Fibroblast of lung (primary cell): Measurements from ENCODE around the gene PPP1R3D.

ENCODE experiments used
- EZH2 ChIP-seq: IDR thresholded peaks from 2 replicates; pipeline ENCODE4 v1.5.1; 2012; ENCODE audit warnings: low read length, control low read depth, mild to moderate bottlenecking; ENCODE audit errors: missing control alignments
- TF ChIP-seq, protein P1 (sequence below), 2 donors: IDR thresholded peaks in 1 of 2; conservative IDR thresholded peaks in 1 of 2; 1 replicate in 1 of 2; 2 replicates in 1 of 2; pipeline ENCODE4 v1.5.1; 2011 to 2012; ENCODE audit warnings: low read length in 2 of 2, control low read depth in 1 of 2, inconsistent platforms in 1 of 2, low read depth in 1 of 2, mild to moderate bottlenecking in 1 of 2

DNA sequence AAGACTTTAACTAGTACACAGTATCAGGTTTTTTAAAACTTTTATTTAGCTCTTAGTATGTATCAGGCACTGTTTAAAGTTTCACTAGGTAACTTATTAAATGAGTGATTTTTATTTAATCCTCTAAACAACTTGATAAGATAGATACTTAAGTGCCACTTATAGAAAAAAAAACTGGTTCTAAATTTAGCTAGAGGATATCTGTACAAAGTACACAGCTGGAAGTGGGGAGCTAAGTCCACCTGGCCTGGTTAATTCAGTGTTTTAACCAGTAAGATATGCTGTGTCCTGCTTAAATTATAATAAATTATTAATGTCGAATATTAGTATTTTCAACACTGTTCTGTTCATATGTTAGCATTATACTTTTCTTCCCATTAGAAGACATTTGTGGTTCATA lies 44.2 kb downstream of the PPP1R3D start:
- TF ChIP-seq, protein P1, sequence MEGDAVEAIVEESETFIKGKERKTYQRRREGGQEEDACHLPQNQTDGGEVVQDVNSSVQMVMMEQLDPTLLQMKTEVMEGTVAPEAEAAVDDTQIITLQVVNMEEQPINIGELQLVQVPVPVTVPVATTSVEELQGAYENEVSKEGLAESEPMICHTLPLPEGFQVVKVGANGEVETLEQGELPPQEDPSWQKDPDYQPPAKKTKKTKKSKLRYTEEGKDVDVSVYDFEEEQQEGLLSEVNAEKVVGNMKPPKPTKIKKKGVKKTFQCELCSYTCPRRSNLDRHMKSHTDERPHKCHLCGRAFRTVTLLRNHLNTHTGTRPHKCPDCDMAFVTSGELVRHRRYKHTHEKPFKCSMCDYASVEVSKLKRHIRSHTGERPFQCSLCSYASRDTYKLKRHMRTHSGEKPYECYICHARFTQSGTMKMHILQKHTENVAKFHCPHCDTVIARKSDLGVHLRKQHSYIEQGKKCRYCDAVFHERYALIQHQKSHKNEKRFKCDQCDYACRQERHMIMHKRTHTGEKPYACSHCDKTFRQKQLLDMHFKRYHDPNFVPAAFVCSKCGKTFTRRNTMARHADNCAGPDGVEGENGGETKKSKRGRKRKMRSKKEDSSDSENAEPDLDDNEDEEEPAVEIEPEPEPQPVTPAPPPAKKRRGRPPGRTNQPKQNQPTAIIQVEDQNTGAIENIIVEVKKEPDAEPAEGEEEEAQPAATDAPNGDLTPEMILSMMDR (conservative IDR thresholded peaks at IDR 0.05 in 1 of 2, IDR thresholded peaks at IDR 0.05 in 1 of 2; ENCODE audit: low read depth in 1 of 2, low read length in 2 of 2): no peak
- TF ChIP-seq EZH2: no peak
